NCI-H1436 (cell line): ENCODE measurements around the gene PRTFDC1.

Experiments used
- DNase-seq: peaks from one replicate; lab custom pipeline; 2025; lab: John Stamatoyannopoulos, UW

The PRTFDC1 gene

DNA sequence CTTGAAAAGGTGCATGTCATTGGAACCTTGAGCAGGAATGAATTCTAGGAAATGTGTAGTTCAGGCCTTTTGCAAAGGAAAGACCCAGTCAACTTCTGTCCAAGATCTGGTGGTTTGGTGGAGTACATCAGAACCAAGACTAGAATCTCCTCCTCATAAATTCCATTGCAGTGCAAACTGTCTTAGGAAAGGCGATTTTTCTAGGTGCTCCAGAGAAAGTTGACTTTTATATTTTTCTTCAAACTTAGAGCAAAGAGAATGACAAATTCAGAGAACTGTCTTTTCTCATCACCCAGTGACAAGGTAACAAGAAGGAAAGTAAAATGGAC is 50.0 kb downstream of the PRTFDC1 start:
- DNase-seq: no peak

- no peak for DNase-seq
Measured at GRCh38 chr10:24901686-24902399, 50.6 kb downstream of the PRTFDC1 start.

DNA sequence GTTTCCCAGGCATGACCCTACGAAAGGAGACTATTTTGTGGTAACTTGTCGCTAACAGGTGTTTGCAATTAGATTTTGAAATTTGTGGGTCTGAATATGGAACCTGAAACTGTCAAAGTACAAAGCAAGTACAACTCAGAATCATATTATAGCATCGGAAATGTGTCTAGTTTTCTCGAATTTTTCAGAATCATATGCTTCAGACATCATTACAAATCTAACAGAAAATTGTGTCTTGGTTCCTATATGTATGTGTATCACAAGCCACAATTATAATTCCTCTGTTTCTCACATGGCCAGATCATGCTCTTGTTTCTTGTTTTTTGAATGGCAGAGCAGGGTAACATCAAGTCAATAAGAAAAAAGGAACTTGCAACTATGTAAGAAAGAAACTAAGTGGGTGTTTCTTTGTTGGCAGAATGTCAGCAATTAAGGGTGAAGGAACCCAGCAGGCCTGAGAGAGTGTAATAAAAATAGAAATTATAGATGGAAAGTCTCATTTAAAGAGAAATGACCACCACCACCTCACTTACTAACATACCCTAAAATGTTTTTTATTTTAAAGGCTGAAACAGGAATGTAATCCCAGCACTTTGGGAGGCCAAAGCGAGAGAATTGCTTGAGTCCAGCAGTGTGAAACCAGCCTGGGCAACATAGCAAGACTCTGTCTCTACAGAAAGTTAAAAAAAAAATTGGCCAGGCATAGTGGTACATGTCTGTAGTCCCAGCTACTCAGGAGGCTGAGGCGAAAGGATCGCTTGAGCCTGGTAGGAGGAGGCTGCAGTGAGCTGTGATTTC is 51.3 kb downstream of the PRTFDC1 start:
- DNase-seq: no peak

- DNase-seq: no peak
Measured at GRCh38 chr10:24899571-24899970, 52.8 kb downstream of the PRTFDC1 start.

- DNase-seq: no peak
Measured at GRCh38 chr10:24898501-24898900, 53.9 kb downstream of the PRTFDC1 start.

- DNase-seq: no peak
Measured at GRCh38 chr10:24897326-24897926, 55.0 kb downstream of the PRTFDC1 start.

- DNase-seq: no peak
Measured at GRCh38 chr10:24894728-24895127, 57.7 kb downstream of the PRTFDC1 start.

GRCh38 chr10:24894309-24894708 is 58.1 kb downstream of the PRTFDC1 start:
- no peak for DNase-seq

GRCh38 chr10:24893127-24893526 is 59.3 kb downstream of the PRTFDC1 start:
- no peak for DNase-seq

DNA sequence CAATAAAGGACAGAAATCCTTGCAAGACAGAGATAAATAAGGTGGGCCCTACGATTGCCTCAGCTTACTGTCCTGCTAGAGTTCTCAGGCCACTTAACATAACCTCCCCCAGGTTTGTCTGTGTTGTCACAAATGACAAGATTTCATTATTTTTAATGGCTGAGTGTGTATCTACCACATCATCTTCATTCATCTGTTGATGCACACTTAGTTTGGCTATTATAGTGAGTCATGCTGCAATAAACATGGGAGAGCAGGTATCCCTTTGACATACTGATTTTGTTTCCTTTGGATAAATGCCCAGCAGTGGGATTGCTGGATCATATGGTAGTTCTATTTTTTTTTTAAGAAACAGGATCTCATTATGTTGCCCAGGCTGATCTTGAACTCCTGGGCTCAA is 60.6 kb downstream of the PRTFDC1 start:
- no peak for DNase-seq

DNA sequence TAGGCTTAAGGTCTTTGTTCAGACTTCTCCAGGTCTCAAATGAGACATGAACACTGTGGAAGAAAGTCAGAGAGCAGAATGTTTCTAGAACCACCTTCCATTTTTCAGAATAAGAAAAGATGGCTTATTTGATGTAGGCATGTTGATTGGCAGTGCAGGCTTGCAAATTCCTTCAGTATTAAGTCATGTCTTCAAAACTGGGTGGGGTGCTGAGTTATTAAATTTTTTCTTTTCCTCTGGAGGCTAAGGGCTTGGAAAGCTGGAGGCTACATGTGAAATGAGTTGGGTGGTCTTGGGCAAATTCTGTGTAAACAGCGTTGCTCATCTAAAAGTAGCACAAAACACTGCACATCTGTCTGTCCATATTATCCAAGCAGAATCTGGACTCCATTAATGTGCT is 62.8 kb downstream of the PRTFDC1 start:
- DNase-seq: no peak

DNA sequence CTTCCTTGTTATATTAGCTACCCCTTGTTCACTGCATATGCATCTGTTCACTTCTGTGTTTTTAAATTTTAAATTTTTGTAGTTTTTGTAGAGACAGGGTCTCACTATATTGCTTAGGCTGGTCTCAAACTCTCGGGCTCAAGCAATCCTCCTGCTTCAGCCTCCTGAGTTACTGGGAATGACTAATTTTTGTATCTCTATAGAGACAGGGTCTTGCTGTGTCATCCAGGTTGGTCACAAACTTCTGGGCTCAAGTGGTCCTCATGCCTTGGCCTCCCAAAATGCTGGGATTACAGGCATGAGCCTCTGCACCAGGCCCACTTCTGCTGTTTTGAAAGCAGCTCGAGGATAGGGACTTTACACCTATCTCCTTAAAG is 64.6 kb downstream of the PRTFDC1 start:
- DNase-seq: no peak

DNA sequence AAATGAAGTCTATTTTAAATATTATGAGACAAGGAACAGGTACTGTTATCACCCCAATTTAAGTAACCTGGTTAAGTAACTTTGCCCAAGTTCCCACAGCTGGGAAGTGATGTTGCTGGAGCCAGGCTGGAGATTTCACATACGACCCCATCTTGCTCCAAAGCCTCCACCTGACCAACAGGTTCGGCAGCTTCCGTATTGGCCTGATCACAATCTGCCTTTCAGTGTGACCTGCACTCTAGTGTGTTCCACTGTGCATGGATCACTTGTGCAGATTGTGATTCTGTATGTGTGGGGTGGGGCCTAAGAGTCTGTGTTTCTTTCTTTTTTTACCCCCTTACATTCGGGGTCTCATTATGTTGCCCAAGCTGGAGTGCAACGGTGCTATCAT is 66.1 kb downstream of the PRTFDC1 start:
- no peak for DNase-seq

- DNase-seq: no peak
Measured at GRCh38 chr10:24885551-24886289, 66.7 kb downstream of the PRTFDC1 start.

DNA sequence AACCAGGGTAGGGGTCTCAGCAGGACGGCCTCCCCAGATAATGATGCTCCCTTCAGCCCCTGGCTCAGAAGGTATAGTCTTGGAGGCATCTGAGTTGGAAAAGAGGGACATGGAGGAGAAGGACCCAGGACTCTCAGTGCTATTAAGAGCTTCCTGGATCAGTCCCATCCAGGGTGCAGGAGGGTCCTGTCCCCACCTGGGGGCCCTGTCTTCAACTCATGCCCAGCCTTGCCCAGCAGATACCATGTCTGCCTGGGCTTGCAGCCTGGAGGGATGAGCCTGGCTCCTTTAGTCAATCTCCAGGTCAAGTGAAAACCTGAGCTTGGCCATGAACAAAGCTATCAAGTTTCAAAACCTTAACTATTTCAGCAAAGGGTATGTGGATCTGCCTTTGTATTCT is 67.6 kb downstream of the PRTFDC1 start:
- DNase-seq: no peak

GRCh38 chr10:24884316-24884715 is 68.1 kb downstream of the PRTFDC1 start:
- no peak for DNase-seq

GRCh38 chr10:24883176-24883575 is 69.2 kb downstream of the PRTFDC1 start:
- no peak for DNase-seq

- no peak for DNase-seq
Measured at GRCh38 chr10:24882047-24882698, 70.2 kb downstream of the PRTFDC1 start.

DNA sequence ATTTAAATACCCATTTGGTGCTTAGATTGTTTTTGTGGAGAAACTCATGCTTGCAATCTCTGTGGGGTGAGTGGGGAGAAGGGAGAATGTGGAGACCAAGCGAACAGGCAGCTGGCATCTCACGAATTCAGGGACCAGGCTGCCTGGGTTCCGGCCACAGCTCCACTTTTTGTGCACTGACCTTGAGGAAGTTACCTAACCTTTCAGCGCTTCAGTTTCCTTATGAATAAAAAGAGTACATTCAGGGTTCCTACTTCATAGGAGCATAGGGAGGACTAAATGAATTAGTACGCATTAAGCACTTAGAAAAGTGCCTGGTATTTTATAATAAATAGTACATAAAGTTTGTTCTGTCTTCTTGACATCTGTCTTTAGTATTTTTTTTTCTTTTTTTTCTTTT is 72.5 kb downstream of the PRTFDC1 start:
- DNase-seq: no peak

DNA sequence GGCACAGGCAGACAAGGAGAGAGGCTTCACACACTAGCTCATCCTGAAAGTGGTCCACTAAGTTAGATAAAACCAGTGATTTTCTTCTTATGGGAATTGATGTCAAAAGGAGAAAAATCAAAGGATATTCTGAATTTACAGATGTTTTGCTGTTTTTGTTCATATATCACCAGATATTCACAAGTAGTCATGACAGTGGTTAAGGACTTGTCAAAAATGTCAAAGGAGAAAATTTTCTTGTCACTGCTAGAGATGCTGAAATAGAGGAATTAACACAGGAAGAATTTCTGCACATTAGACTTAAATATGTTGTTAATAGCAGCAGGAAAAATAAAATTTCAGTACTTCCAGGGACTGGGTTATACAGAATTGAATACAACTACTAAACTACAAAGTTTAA is 78.3 kb downstream of the PRTFDC1 start:
- no peak for DNase-seq

DNA sequence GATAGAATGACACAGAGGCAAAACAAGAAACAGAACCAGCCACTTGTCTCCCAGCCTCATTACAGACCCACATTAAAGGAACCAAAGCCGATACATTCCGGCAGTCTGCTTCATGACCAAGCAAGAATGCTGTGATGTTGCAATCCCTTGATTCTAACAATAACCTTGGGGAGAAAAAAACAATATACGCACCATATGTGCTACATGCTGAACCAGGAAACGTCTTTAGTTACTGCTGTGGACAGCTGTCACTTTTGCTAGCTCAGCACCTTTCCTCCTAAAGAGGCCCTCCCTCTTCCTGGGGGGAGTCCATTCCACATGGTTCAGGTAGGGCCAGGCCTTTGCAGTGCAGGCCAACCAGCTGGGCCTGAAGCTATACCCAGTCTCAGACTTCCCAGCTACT is 79.1 kb downstream of the PRTFDC1 start:
- no peak for DNase-seq

GRCh38 chr10:24872790-24873182 is 79.6 kb downstream of the PRTFDC1 start:
- DNase-seq: no peak
